Measurements from ENCODE around the gene CA10.

The CA10 gene

GRCh38 chr17:51901242-51901641 is 257.3 kb downstream of the CA10 start:
- TF ChIP-seq CTCF (conservative IDR thresholded peaks at IDR 0.05; ENCODE audit: low read length) (no peak), EZH2phosphoT487 (IDR thresholded peaks at IDR 0.05; ENCODE audit: borderline replicate concordance) (no peak)

GRCh38 chr17:51891936-51892335 is 266.6 kb downstream of the CA10 start:
- H4K20me1 ChIP-seq (ENCODE audit: insufficient read depth, low read length, poor library complexity, severe bottlenecking), result no peaks in the 10 kb centered on the region
- no peak for TF ChIP-seq CTCF (conservative IDR thresholded peaks at IDR 0.05; ENCODE audit: low read length)
- no peak for TF ChIP-seq EZH2phosphoT487 (IDR thresholded peaks at IDR 0.05; ENCODE audit: borderline replicate concordance)
- H3K79me2 ChIP-seq (ENCODE audit: insufficient read depth, low read length), result no peaks in the 10 kb centered on the region
- H2AFZ ChIP-seq (ENCODE audit: low read length), result no peak overlapping the region
- no peaks in the 10 kb centered on the region for H3F3A ChIP-seq (ENCODE audit: low read depth)
- no peak overlapping the region for H3K4me3 ChIP-seq (ENCODE audit: low read length, poor library complexity, severe bottlenecking)
- no peaks in the 10 kb centered on the region for H3K36me3 ChIP-seq (ENCODE audit: insufficient read depth, low read length)
- H3K9me3 ChIP-seq (ENCODE audit: insufficient read depth, low read depth, low read length), result no peaks in the 10 kb centered on the region
- H3K9ac ChIP-seq (ENCODE audit: low read depth, low read length, poor library complexity, severe bottlenecking), result no peak overlapping the region
- H3K4me2 ChIP-seq (ENCODE audit: low read depth, low read length, poor library complexity, severe bottlenecking), result no peak overlapping the region
- no peaks in the 10 kb centered on the region for H3K4me1 ChIP-seq (ENCODE audit: insufficient read depth, low read length, poor library complexity, severe bottlenecking)
- H3K27me3 ChIP-seq (ENCODE audit: insufficient read depth, low read length, poor library complexity, severe bottlenecking), result no peaks in the 10 kb centered on the region
- no peaks in the 10 kb centered on the region for H3K9me2 ChIP-seq (replicated peaks; ENCODE audit: low read depth, low read length)

More at GRCh38 chr17:51901242-51901641, 257.3 kb downstream of the CA10 start:
- H3K9me2 ChIP-seq (replicated peaks; ENCODE audit: low read depth, low read length), result no peaks in the 10 kb centered on the region
- H4K20me1 ChIP-seq (ENCODE audit: insufficient read depth, low read length, poor library complexity, severe bottlenecking), result no peaks in the 10 kb centered on the region
- H3K79me2 ChIP-seq (ENCODE audit: insufficient read depth, low read length), result no peaks in the 10 kb centered on the region
- no peak overlapping the region for H3K4me2 ChIP-seq (ENCODE audit: low read depth, low read length, poor library complexity, severe bottlenecking)
- H3K9ac ChIP-seq (ENCODE audit: low read depth, low read length, poor library complexity, severe bottlenecking), result no peak overlapping the region
- H3K4me1 ChIP-seq (ENCODE audit: insufficient read depth, low read length, poor library complexity, severe bottlenecking), result no peaks in the 10 kb centered on the region
- no peaks in the 10 kb centered on the region for H3K27me3 ChIP-seq (ENCODE audit: insufficient read depth, low read length, poor library complexity, severe bottlenecking)
- H3K36me3 ChIP-seq (ENCODE audit: insufficient read depth, low read length), result no peaks in the 10 kb centered on the region
- H2AFZ ChIP-seq (ENCODE audit: low read length), result no peak overlapping the region
- H3K9me3 ChIP-seq (ENCODE audit: insufficient read depth, low read depth, low read length), result no peaks in the 10 kb centered on the region
- no peaks in the 10 kb centered on the region for H3F3A ChIP-seq (ENCODE audit: low read depth)
- H3K4me3 ChIP-seq (ENCODE audit: low read length, poor library complexity, severe bottlenecking), result no peak overlapping the region

- Histone ChIP-seq H3K27me3 (ENCODE audit: insufficient read depth, low read length, poor library complexity, severe bottlenecking) (no peaks in the 10 kb centered on the region), H3K9ac (ENCODE audit: low read depth, low read length, poor library complexity, severe bottlenecking) (no peak overlapping the region), H3K79me2 (ENCODE audit: insufficient read depth, low read length) (no peaks in the 10 kb centered on the region), H3F3A (ENCODE audit: low read depth) (no peaks in the 10 kb centered on the region), H4K20me1 (ENCODE audit: insufficient read depth, low read length, poor library complexity, severe bottlenecking) (no peaks in the 10 kb centered on the region), H3K36me3 (ENCODE audit: insufficient read depth, low read length) (no peaks in the 10 kb centered on the region), H3K9me2 (replicated peaks; ENCODE audit: low read depth, low read length) (no peaks in the 10 kb centered on the region), H3K4me3 (ENCODE audit: low read length, poor library complexity, severe bottlenecking) (no peak overlapping the region), H3K4me1 (ENCODE audit: insufficient read depth, low read length, poor library complexity, severe bottlenecking) (no peaks in the 10 kb centered on the region), H3K4me2 (ENCODE audit: low read depth, low read length, poor library complexity, severe bottlenecking) (no peak overlapping the region), H3K9me3 (ENCODE audit: insufficient read depth, low read depth, low read length) (no peaks in the 10 kb centered on the region), H2AFZ (ENCODE audit: low read length) (no peak overlapping the region)
- TF ChIP-seq EZH2phosphoT487 (IDR thresholded peaks at IDR 0.05; ENCODE audit: borderline replicate concordance), result no peak
- TF ChIP-seq CTCF (conservative IDR thresholded peaks at IDR 0.05; ENCODE audit: low read length), result no peak
These were observed 267.8 kb downstream of the CA10 start for GRCh38 chr17:51890710-51891109.
